8988T (cell line): ENCODE data around the gene AHR.
"Not testable (repeated sequence)": the region's sequence is repeated elsewhere in the genome, so short reads cannot be mapped to it uniquely, and the experiment has no call there.

Source experiments
- DNase-seq: peaks from one replicate; pipeline ENCODE4 v3.0.0; 2011

The AHR gene

GRCh38 chr7:17342756-17343155 is 44.3 kb downstream of the AHR start:
- no peak for DNase-seq

GRCh38 chr7:17347401-17347800 is 48.9 kb downstream of the AHR start:
- DNase-seq: no peak

- DNase-seq: not testable (repeated sequence)
Observed at GRCh38 chr7:17348932-17349331, 50.5 kb downstream of the AHR start.

- DNase-seq: not testable (repeated sequence)
Observed at GRCh38 chr7:17350321-17350720, 51.9 kb downstream of the AHR start.

GRCh38 chr7:17353650-17354419 is 55.4 kb downstream of the AHR start:
- not testable (repeated sequence) for DNase-seq

GRCh38 chr7:17354473-17354872 is 56.0 kb downstream of the AHR start:
- DNase-seq: no peak

GRCh38 chr7:17355050-17355449 is 56.6 kb downstream of the AHR start:
- DNase-seq: no peak

- no peak for DNase-seq
Observed at GRCh38 chr7:17357952-17358351, 59.5 kb downstream of the AHR start.

GRCh38 chr7:17359610-17360009 is 61.2 kb downstream of the AHR start:
- DNase-seq: no peak

GRCh38 chr7:17362439-17363105 is 64.1 kb downstream of the AHR start:
- DNase-seq: no peak

- DNase-seq: no peak
Observed at GRCh38 chr7:17364671-17365070, 66.2 kb downstream of the AHR start.

GRCh38 chr7:17365775-17366174 is 67.3 kb downstream of the AHR start:
- no peak for DNase-seq

- DNase-seq: no peak
Observed at GRCh38 chr7:17367502-17367901, 69.0 kb downstream of the AHR start.

- DNase-seq: no peak
Observed at GRCh38 chr7:17368856-17369524, 70.5 kb downstream of the AHR start.

- no peak for DNase-seq
Observed at GRCh38 chr7:17369691-17370426, 71.4 kb downstream of the AHR start.

- no peak for DNase-seq
Observed at GRCh38 chr7:17370901-17371585, 72.6 kb downstream of the AHR start.

GRCh38 chr7:17371671-17372524 is 73.4 kb downstream of the AHR start:
- no peak for DNase-seq

- DNase-seq: no peak
Observed at GRCh38 chr7:17374157-17374556, 75.7 kb downstream of the AHR start.

- no peak for DNase-seq
Observed at GRCh38 chr7:17374654-17375053, 76.2 kb downstream of the AHR start.

- DNase-seq: no peak
Observed at GRCh38 chr7:17376595-17376994, 78.1 kb downstream of the AHR start.
